ENCODE measurements around the gene AAK1.
"Not testable (repeated sequence)": the region's sequence is repeated elsewhere in the genome, so short reads cannot be mapped to it uniquely, and the experiment has no call there.

The AAK1 gene

DNA sequence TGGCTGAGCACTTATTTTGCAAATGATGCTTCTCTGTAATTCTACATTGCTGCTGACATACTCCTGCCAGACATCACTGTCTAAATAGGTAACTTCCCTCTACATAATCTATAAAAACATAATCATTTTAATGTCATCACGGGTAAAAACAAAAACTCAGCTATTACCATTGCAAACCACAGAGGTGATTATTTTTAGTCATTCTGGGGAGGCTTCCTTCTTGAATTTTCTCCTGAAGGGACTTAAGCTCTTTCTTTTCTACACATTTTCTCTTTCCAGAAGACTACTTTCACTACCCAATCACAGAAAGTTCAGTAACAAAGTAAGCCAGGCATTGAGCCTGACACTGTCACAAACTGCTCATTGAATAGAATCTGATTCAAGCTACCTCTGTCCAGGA, 165.9 kb downstream of the AAK1 start:
- no peak for DNase-seq

DNA sequence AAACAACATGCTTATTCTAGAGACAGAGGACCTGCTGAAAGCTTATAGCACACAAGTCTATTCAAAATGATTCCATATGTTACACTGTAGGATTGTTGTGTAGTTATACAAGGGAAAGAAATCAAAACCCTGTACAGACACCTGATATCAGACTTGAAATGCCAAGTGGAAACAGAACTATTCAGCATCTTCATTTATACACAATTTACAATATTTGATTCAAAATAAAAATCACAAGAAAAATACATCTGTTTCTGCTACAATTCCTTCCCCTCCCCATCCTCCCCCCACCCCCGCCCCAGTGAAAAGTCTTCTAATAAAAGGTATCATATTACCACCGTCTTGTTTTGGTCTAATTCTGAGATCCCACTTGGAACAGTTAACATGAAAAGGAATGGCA, 168.9 kb downstream of the AAK1 start:
- DNase-seq, result no peak

DNA sequence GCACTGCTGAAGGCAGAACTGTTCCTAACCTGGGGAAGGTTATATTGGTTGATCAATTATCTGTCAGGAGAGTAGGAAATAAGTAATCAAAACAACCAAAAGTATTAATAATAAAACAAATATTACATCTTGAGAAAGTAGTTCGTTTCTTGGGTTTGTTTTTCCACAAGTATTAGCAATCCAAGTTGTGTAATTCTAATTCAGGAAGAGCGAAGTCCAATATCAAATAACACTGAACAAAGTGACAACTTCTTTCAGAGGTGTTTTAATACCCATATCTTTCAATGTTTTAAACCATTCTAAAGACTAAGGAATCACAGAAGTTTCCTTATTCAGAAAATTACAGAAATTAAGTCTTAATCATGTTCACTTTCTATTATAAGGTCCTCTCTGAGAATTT, 171.7 kb downstream of the AAK1 start:
- DNase-seq, result no peak

DNA sequence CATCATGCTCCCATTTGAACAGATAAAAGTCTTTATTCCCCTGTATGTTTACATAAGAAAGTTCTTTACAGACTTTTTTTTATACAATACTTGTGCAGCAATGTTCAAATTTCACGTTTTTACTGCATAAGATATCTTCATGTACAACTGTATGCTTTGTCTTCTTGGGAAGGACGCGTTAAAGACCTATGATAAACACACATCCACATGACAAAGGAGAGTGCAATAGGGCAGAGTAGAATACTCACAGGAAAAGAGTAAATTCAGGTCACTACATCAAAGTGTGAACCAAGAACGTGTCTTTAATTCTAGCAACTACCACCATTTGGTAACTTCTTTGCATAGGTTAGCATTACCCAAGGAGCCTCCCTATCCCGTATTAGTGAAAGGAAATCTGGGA, 172.6 kb downstream of the AAK1 start:
- no peak for DNase-seq

DNA sequence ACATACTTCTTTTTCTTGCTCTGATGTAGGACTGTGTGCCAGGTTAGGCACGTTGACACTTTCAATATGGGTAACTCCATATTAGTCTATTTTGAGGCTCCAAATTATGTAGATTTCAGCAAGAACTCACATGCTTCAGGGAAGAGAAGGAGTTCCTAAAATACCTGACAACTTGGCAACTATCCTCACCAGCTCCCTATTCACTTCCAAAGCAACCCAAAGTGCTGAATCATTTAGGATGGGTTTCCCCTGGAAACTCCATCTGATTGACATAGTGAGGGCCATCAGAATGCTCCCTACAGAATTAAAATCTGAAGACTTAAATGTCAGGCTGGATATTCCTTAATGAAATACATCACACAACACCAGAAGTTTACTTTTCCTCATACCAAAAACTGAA, 173.8 kb downstream of the AAK1 start:
- no peak for DNase-seq

DNA sequence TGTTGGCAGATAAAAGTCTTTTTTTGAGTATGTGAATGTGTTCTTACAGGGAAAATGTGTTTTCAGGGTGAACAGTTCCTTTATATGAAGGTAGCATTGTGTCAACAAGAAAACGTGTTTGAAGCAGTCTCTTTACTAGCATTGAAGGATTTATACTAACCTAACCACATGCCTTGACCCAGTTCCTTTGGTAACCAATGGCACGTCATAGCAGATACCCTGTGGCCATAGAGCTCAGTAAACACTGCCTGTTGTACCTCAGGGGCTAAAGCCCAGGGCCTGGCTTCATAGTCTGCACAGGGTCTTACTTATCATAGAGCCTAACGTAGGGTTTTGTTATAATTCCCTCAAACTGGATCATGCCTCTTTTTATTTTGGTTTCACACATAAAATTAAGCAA, 174.2 kb downstream of the AAK1 start:
- no peak for DNase-seq

DNA sequence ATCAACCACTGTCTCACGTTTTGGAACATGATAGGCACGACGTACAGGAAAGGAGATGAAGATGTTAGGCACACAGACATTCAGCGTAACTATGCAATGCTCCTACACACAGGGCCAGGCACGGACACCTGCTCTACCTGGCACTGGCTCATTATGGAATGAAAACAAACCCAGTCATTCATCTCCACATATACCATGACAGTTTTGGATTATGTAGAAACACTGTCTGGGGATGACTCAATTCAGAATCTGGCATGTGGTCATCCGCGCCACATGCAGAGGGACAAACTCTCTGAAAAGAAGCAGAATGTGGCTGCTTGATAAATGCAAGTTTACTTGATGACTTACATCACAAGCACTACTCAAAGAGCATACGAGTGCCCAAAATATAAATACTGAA, 176.8 kb downstream of the AAK1 start:
- peak; percentile 10 for DNase-seq

DNA sequence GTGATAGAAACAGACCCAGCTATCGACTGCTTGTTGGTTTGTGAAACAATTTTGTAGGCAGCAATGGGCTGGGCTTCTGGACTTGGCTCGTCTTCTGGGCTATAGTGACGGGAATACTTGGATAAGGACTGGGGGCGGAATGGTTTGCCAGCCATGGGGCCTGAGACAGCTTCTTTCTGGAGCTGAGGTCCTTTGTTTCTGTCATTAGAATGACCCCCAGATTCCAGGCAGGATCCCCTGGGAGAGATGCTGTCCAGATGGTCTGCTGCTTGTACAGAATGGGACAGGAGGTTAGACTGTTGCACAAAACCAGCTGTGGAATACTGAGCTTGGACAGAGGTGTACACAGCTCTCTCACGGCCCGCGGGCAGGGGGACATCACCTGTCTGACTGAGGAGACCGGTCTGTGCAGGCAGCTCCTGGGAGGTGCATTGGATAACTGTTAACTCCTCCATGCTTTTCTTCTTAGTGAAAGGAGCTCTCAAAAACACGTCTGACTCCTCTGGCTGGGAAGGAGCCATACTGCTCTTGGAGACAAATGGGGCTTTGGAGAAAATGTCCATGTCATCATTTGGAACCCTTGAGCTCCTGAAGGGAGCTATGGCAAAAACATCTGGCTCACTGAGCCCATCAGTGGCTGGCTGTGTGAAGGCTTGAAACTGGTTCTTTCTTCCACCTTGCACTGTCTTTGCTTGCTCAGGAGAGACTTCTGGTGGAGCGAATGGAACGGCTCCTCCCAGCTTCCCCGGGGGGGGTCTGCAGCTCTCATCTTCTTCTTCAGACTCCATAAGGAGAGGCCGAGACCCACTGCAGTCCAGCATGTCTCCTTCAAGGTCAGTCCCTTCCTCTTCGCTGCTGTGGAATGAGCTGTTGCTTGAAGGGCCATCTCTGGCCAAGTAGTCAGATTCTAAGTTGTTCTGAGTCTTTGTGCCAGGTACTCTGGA, 177.8 kb downstream of the AAK1 start:
- no peak for DNase-seq

DNA sequence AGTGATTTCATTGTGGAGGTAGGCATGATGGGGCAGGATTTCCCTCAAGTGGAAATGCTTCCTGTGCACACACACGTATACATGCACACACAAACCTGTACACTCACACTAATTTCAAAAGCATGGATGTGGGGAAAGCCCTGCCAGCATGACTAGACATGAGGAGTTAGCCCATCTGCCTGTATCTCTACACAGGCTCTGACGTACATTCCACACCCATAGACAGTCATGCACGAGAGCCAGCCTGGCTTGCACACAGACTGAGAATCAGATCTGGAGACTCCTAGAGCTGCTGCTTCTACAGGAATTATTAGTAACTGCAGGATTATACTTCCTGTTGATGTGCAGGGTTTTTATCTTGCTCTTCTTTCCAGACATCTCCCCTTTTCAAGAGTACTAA, 179.0 kb downstream of the AAK1 start:
- DNase-seq, result no peak

DNA sequence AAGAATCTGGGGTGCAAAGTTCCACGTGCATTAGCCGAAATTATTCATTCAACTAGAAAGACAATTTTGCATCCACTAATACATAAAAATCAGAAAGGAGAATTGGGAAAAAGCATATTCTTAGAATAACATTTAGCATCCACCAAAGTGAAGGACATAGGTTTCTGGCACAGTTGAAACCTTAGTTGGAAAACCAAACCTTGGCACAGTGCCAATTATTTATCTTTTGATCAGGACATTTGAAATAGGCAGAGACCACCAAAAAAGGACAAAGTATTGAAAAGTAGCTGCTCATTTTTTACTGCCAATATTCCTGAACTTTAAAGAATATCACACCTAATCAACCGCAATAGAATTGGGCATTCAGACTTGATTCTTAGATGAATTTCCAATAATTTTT, 180.8 kb downstream of the AAK1 start:
- DNase-seq, result no peak

DNA sequence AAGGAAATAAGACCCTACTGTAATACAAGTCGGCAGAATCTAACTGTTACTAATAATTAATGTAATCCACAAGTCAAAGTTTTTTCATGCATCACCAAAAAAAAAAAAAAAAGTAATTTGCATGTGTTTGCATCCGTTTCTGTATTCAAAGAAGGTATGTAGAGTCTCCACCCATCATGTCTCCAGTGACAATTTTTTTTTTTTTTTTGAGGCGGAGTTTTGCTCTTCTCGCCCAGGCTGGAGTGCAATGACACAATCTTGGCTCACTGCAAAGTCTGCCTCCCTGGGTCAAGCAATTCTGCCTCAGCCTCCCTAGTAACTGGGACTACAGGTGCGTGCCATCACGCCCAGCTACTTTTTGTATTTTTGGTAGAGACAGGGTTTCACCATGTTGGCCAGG, 182.1 kb downstream of the AAK1 start:
- DNase-seq, result no peak

DNA sequence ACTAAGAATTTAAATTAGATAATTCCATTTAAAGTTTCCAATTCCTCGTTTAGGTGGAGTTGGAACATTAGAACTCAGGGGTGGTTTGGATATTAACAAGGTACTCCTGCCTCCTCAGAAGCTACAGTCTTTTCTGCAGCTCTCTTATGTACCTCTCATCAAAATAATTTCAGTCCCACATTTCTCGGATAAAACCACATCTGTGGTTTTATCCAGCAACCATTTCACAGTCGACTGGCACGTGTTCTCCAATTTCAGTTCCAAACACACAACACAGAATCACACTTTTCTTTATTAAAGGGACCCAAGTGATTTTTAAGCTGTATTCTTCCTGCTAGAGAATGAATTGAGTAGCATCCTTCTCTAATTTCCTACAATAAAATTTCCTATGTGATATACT, 183.6 kb downstream of the AAK1 start:
- DNase-seq, result no peak

DNA sequence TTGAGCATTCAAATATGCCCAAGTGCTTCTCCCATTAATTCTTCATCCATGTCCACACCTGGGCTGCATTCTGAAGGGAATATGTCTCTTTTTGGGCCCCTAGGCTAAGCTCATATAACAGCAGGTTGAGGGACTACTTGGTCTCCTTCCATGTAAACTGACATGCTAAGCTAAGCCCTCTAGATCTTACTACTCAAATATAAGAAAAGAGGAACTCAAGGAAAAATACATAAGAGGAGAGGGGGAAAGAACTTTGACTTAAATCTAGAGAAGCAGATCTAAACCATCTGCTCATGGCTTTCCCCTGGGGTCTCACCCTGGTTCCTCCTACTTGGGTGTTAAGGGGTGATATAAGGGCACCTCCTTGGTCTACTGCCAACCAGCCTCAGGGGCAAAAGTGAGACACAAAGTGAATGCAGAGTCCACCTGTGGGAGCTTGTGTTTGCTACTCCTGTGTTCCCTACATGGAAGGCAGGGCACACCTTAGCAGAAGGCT, 186.5 kb downstream of the AAK1 start:
- no peak for DNase-seq

DNA sequence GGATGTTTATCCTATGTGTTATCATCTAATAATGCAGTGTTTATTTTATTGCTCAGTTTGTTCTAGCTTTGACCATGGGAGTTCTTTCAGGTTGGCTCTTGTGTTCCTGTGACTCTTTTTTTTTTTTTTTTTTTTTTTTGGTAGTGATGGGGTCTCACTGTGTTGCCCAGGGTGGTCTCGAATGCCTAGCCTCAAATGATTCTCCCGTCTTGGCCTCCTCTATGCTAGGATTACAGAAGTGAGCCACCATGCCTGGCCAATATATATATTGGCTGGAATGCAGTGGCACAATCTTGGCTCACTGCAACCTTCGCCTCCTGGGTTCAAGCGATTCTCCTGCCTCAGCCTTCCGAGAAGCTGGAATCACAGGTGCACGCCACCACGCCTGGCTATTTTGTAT, 187.4 kb downstream of the AAK1 start:
- DNase-seq, result no peak

DNA sequence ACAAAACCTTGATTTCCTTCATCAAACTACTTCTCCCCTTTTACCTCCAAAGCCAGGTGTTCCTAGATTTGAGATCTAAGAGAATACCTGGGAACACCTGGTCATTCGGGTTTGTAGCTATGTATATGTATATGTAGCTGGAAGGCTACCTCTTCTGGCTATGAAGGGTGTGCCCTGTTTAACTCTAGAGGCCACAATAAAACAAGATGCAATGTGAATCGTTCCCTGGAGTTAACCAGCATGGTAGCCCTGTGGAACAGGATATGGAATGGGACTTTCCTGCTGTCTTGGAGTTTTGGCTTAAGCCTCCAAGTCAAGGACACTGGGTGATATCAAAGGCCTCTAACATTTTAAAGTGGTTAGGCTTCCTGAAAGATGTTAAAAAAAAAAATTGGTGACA, 188.6 kb downstream of the AAK1 start:
- no peak for DNase-seq

DNA sequence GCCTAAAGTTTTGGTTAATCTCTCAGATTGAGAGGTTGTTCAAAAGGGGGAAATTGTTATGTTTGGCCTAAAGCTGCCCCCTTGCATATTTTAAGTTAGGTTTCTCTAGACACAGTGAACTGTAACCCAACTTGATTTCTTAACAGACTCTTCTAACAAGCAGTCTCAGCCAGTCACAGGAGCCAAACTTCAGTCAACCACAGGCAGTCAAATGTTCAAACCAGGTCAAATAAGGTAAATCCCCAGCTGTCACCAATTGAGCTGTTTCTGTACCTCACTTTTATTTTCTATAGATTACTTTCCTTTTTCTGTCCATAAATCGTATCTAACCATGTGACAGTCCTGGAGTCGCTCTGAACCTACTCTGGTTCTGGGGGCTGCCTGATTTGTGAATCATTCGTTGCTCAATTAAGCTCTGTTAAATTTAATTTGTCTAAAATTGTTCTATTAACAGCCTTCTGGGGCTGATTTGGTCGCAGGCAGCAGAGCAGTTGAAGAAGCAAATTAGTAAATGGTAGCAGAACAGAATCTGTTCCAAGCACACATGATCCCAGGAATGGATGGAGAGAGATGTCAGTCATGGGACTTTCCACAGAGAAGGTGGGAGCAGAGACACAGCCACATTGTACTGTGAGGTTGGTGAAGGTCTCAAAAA, 189.9 kb downstream of the AAK1 start:
- peak; percentile 44 for DNase-seq

DNA sequence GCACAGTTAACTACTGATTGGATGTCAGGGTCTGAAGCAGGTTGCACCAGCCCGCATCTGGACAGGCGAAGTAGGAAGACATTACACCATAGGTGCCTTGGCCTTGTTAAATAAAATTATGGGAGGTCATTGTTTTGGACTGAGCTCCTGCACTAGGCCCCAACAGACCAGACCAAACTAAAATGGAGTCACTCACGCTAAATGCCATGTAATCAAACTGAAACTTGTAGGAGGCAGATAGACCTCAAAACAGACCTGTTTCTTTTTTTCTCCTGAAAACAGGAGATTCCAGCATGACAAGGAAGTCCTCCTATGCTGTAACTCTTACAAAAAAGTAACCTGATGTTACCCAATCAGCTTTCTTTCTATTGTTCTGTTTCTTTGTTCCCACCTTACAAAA, 190.9 kb downstream of the AAK1 start:
- DNase-seq, result no peak

DNA sequence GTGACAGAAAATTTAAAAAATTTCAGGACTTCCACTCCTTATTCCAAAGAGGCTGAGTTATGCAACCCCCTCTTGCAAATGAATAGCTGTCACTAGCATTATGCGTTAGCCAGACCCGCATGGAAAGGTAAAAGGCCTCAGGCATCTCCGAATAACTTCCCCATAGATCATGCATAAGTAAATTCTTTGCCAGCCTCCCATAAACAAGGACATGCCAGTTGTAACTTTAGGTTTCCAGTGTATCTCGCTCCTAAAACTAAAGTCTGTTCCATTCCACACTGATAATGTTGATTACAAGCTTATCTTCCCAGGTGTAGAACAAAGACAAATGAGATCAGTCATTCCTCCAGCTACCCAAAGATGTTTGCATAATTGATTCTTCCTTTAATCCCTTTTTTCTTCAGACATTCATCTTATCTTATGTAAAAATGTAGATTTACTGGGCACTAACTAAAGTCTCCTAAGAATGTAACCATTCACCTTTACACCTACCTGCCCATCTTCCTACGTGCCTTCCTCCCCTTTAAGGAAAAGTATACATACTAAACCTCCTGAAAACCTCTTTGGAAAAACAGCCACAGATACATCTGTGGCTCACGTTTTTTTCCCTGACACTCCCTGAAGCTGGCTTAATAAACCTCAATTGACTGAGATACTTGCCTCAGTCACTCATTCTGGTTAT, 192.7 kb downstream of the AAK1 start:
- DNase-seq, result no peak

DNA sequence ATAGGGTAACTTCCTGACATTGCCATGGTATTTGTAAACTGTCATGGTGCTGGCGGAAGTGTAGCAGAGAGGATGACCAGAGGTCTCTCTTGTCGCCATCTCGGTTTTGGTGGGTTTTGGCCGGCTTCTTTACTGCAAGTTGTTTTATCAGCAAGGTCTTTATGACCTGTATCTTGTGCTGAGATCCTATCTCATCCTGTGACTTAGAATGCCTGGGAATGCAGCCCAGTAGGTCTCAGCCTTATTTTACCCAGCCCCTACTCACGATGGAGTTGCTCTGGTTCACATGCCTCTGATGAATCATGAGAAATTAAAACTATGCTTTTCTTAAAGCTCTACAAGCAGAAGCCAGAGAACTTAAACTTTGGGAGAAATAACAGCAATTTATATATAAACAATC, 193.6 kb downstream of the AAK1 start:
- DNase-seq, result no peak

DNA sequence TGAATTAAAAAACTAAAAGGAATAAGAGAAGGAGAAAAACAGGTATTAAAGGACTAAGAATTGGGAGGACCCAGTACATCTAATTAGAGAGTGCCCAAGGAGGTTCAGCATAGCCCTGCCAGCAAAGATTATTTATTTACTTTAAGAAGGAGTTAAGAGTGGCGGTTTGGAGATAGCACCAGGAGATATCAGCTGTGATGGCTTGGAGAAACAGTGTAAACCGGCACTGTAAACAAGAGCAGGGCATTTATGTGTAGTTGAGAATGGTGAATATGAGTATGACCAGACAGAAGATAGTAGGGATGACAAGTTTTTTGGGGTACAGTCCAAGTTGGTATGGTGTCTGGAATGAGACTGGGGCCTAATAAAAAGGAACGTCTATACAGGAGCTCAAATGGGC, 199.9 kb downstream of the AAK1 start:
- not testable (repeated sequence) for DNase-seq

DNA sequence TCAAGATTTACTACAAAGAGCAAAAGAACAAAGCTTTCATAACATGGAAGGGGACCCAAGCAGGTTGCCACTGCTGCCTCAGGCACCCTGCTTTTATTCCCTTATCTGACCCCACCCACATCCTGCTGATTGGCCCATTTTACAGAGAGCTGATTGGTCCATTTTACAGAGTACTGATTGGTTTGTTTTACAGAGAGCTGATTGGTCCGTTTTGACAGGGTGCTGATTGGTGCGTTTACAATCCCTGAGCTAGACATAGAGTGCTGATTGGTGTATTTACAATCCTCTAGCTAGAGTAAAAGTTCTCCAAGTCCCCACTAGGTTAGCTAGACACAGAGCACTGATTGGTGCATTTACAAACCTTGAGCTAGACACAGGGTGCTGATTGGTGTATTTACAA, 204.0 kb downstream of the AAK1 start:
- DNase-seq, result peak; percentile 6

DNA sequence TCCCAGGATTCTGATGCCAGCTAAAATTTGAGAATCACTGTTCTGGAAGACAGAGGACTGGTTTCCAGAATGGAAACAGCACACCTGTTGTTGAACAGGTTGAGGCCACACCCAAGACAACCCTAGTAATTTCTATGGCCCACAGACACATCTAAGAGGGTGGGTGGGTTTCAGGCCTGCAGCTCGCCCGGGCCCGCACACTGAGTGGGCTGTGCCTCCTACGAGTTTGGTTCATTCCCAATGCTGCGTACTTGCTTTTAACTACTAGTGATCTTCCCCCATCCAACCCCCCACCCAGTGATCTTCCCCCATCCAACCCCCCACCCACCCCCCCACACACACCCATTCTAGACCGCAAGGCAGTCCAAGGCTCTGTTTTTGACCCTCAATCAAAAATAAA, 205.0 kb downstream of the AAK1 start:
- no peak for DNase-seq

DNA sequence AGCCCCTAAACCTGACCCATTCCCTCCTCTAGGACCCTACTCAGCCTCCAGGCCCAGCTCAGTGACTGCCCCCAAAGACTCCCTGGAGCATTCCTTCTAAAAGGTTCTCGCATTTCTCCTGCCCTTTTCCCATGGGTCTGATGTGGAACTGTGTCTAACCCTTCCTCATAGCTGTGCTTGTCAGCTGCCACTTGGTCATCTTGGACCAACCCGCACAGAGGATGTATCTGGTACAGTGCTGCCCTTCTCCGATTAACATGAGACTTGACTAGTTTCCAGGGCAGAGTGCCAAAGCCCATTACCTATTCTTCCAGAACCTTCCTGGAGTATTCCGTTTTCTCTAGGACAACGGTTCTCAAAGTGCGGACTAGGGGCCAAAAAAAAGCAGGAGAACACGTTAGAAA, 205.8 kb downstream of the AAK1 start:
- DNase-seq, result no peak
